ENCODE measurements around the gene MARF1.
"Not testable (repeated sequence)": the region's sequence is repeated elsewhere in the genome, so short reads cannot be mapped to it uniquely, and the experiment has no call there.

Gene MARF1

GRCh38 chr16:15573896-15574613 lies 68.9 kb downstream of the MARF1 start:
- not testable (repeated sequence) for DNase-seq (ENCODE audit: low read depth, low spot score)

- no peak for DNase-seq (ENCODE audit: low read depth, low spot score)
These were observed 69.6 kb downstream of the MARF1 start for GRCh38 chr16:15573274-15573895.

GRCh38 chr16:15572329-15573001 lies 70.5 kb downstream of the MARF1 start:
- no peak for DNase-seq (ENCODE audit: low read depth, low spot score)

- DNase-seq (ENCODE audit: low read depth, low spot score): no peak
These were observed 71.4 kb downstream of the MARF1 start for GRCh38 chr16:15571557-15571956.

- DNase-seq (ENCODE audit: low read depth, low spot score): not testable (repeated sequence)
These were observed 72.3 kb downstream of the MARF1 start for GRCh38 chr16:15570666-15571065.

GRCh38 chr16:15567823-15568222 lies 75.1 kb downstream of the MARF1 start:
- DNase-seq (ENCODE audit: low read depth, low spot score): no peak

GRCh38 chr16:15566095-15566494 lies 76.9 kb downstream of the MARF1 start:
- DNase-seq (ENCODE audit: low read depth, low spot score): no peak

- no peak for DNase-seq (ENCODE audit: low read depth, low spot score)
These were observed 78.2 kb downstream of the MARF1 start for GRCh38 chr16:15564604-15565339.

- DNase-seq (ENCODE audit: low read depth, low spot score): no peak
These were observed 83.8 kb downstream of the MARF1 start for GRCh38 chr16:15559176-15559575.

GRCh38 chr16:15557258-15557657 lies 85.7 kb downstream of the MARF1 start:
- no peak for DNase-seq (ENCODE audit: low read depth, low spot score)

- DNase-seq (ENCODE audit: low read depth, low spot score): no peak
These were observed 86.8 kb downstream of the MARF1 start for GRCh38 chr16:15556130-15556529.

GRCh38 chr16:15553313-15554088 lies 89.5 kb downstream of the MARF1 start:
- DNase-seq (ENCODE audit: low read depth, low spot score): no peak

- no peak for DNase-seq (ENCODE audit: low read depth, low spot score)
These were observed 90.4 kb downstream of the MARF1 start for GRCh38 chr16:15552507-15552906.

GRCh38 chr16:15548482-15548891 lies 94.5 kb downstream of the MARF1 start:
- no peak for DNase-seq (ENCODE audit: low read depth, low spot score)

- no peak for DNase-seq (ENCODE audit: low read depth, low spot score)
These were observed 95.2 kb downstream of the MARF1 start for GRCh38 chr16:15547768-15548096.

- not testable (repeated sequence) for DNase-seq (ENCODE audit: low read depth, low spot score)
These were observed 95.7 kb downstream of the MARF1 start for GRCh38 chr16:15547072-15547767.

- no peak for DNase-seq (ENCODE audit: low read depth, low spot score)
These were observed 97.4 kb downstream of the MARF1 start for GRCh38 chr16:15545544-15545943.

GRCh38 chr16:15544405-15544804 lies 98.5 kb downstream of the MARF1 start:
- DNase-seq (ENCODE audit: low read depth, low spot score): no peak
